NT2/D1 (cell line): Measurements from ENCODE around the gene IVNS1ABP.

Source experiments
- SUZ12 ChIP-seq: IDR thresholded peaks from 2 replicates; pipeline ENCODE4 v1.6.1; 2011; ENCODE audit not compliant: insufficient read length, insufficient read depth; ENCODE audit errors: extremely low read depth
- YY1 ChIP-seq: IDR thresholded peaks from 2 replicates; pipeline ENCODE4 v1.6.1; 2011; ENCODE audit not compliant: insufficient read length, insufficient read depth
- ZNF274 ChIP-seq: IDR thresholded peaks from 2 replicates; pipeline ENCODE4 v1.6.1; 2011; ENCODE audit warnings: mild to moderate bottlenecking, low read depth, low read length

DNA sequence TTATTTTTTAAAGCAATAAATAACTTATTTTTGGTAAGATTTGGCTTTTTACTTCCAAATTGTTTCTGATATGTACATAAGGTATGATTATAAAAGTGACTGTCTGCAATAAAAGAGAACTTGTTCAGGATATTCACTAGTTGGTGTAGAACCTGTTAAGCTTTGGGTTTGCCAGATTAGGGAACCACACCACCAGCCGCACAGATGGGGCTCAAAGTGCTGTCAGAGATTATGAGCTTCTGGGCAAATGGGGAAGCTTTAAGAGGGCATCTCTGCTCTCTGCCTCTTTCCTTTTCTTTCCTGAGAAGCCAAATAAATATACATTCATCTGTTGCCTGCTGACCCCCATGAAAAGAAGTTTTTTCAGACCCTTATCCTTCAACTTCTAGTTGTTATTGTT, 25.4 kb downstream of the IVNS1ABP start:
- no peak for TF ChIP-seq SUZ12
- no peak for TF ChIP-seq ZNF274
- no peak for TF ChIP-seq YY1
